ENCODE measurements around the gene ATXN1.
"Not testable (repeated sequence)": the region's sequence is repeated elsewhere in the genome, so short reads cannot be mapped to it uniquely, and the experiment has no call there.

The ATXN1 gene

GRCh38 chr6:16388488-16388887 is 372.8 kb downstream of the ATXN1 start:
- in situ Hi-C loops (cut with MboI; ENCODE audit: low pct_unique_long_range_greater_than_20kb, low sequenced_read_pairs) = no loop called here
- no peak for DNase-seq

GRCh38 chr6:16386057-16386456 is 375.2 kb downstream of the ATXN1 start:
- DNase-seq = no peak
- in situ Hi-C loops (cut with MboI; ENCODE audit: low pct_unique_long_range_greater_than_20kb, low sequenced_read_pairs) = no loop called here

- in situ Hi-C loops (cut with MboI; ENCODE audit: low pct_unique_long_range_greater_than_20kb, low sequenced_read_pairs) = no loop called here
- no peak for DNase-seq
Measured at GRCh38 chr6:16383607-16384206, 377.6 kb downstream of the ATXN1 start.

- in situ Hi-C loops (cut with MboI; ENCODE audit: low pct_unique_long_range_greater_than_20kb, low sequenced_read_pairs); DNase-seq: not testable (repeated sequence)
Measured at GRCh38 chr6:16381968-16382367, 379.3 kb downstream of the ATXN1 start.

- no peak for DNase-seq
- in situ Hi-C loops (cut with MboI; ENCODE audit: low pct_unique_long_range_greater_than_20kb, low sequenced_read_pairs) = no loop called here
Measured at GRCh38 chr6:16380220-16380809, 380.9 kb downstream of the ATXN1 start.

GRCh38 chr6:16378360-16378759 is 382.9 kb downstream of the ATXN1 start:
- in situ Hi-C loops (cut with MboI; ENCODE audit: low pct_unique_long_range_greater_than_20kb, low sequenced_read_pairs); DNase-seq: not testable (repeated sequence)

- no peak for DNase-seq
Measured at GRCh38 chr6:16377470-16377869, 383.8 kb downstream of the ATXN1 start.

GRCh38 chr6:16375843-16376242 is 385.4 kb downstream of the ATXN1 start:
- DNase-seq = no peak

More at GRCh38 chr6:16377470-16377869, 383.8 kb downstream of the ATXN1 start:
- in situ Hi-C loops (cut with MboI; ENCODE audit: low pct_unique_long_range_greater_than_20kb, low sequenced_read_pairs) = no loop called here

GRCh38 chr6:16375206-16375605 is 386.1 kb downstream of the ATXN1 start:
- in situ Hi-C loops (cut with MboI; ENCODE audit: low pct_unique_long_range_greater_than_20kb, low sequenced_read_pairs) = no loop called here

More at GRCh38 chr6:16375843-16376242, 385.4 kb downstream of the ATXN1 start:
- in situ Hi-C loops (cut with MboI; ENCODE audit: low pct_unique_long_range_greater_than_20kb, low sequenced_read_pairs) = no loop called here

GRCh38 chr6:16374461-16375200 is 386.6 kb downstream of the ATXN1 start:
- in situ Hi-C loops (cut with MboI; ENCODE audit: low pct_unique_long_range_greater_than_20kb, low sequenced_read_pairs) = no loop called here
- DNase-seq = no peak

More at GRCh38 chr6:16375206-16375605, 386.1 kb downstream of the ATXN1 start:
- DNase-seq = no peak

GRCh38 chr6:16374016-16374415 is 387.2 kb downstream of the ATXN1 start:
- no peak for DNase-seq
- in situ Hi-C loops (cut with MboI; ENCODE audit: low pct_unique_long_range_greater_than_20kb, low sequenced_read_pairs) = no loop called here

- in situ Hi-C loops (cut with MboI; ENCODE audit: low pct_unique_long_range_greater_than_20kb, low sequenced_read_pairs) = no loop called here
- DNase-seq = no peak
Measured at GRCh38 chr6:16372029-16372776, 389.1 kb downstream of the ATXN1 start.

- in situ Hi-C loops (cut with MboI; ENCODE audit: low pct_unique_long_range_greater_than_20kb, low sequenced_read_pairs) = no loop called here
- no peak for DNase-seq
Measured at GRCh38 chr6:16371401-16371800, 389.9 kb downstream of the ATXN1 start.

GRCh38 chr6:16370943-16371342 is 390.3 kb downstream of the ATXN1 start:
- in situ Hi-C loops (cut with MboI; ENCODE audit: low pct_unique_long_range_greater_than_20kb, low sequenced_read_pairs) = no loop called here
- no peak for DNase-seq

- in situ Hi-C loops (cut with MboI; ENCODE audit: low pct_unique_long_range_greater_than_20kb, low sequenced_read_pairs) = no loop called here
- DNase-seq = no peak
Measured at GRCh38 chr6:16369989-16370388, 391.3 kb downstream of the ATXN1 start.

GRCh38 chr6:16369140-16369745 is 392.0 kb downstream of the ATXN1 start:
- in situ Hi-C loops (cut with MboI; ENCODE audit: low pct_unique_long_range_greater_than_20kb, low sequenced_read_pairs) = no loop called here
- no peak for DNase-seq

GRCh38 chr6:16367571-16367970 is 393.7 kb downstream of the ATXN1 start:
- in situ Hi-C loops (cut with MboI; ENCODE audit: low pct_unique_long_range_greater_than_20kb, low sequenced_read_pairs) = no loop called here
- no peak for DNase-seq

GRCh38 chr6:16363749-16364148 is 397.5 kb downstream of the ATXN1 start:
- in situ Hi-C loops (cut with MboI; ENCODE audit: low pct_unique_long_range_greater_than_20kb, low sequenced_read_pairs) = no loop called here
- DNase-seq = no peak

- no peak for DNase-seq
- in situ Hi-C loops (cut with MboI; ENCODE audit: low pct_unique_long_range_greater_than_20kb, low sequenced_read_pairs) = no loop called here
Measured at GRCh38 chr6:16362819-16363589, 398.3 kb downstream of the ATXN1 start.
